Measurements from ENCODE around the gene KRT9. TPM values are rescaled to one million over a fixed set of nuclear protein-coding genes. Genes with fewer than 3 reads are reported as not detected.

The KRT9 gene
- total RNA-seq, 6 donors from 2014 or later, result not detected

DNA sequence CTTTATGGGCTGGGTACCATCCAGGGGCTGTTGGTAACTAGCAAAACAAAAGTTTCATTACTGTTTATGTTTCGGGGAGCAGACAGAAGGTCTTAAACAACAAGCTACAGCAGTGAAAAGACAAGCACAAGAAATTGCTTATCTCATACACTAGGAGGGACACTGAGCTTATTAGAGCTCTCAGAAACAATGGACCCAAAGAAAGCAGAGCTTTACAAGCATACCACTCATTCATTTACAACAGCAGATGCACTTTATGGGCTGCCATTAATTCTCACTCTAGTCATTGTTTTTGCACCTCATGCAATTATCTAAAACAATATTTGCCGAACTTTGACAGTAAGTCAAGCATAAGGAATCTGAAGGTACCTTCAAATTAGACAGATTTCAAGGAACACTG, 30.7 kb upstream of the KRT9 start:
- no peak for ATAC-seq (ENCODE audit: low FRiP score in 2 of 2)
- TF ChIP-seq EP300 (IDR thresholded peaks at IDR 0.05) (no peak), POLR2AphosphoS5 (IDR thresholded peaks at IDR 0.05) (no peak), POLR2A (IDR thresholded peaks at IDR 0.05) (no peak)
- TF ChIP-seq, protein P1, sequence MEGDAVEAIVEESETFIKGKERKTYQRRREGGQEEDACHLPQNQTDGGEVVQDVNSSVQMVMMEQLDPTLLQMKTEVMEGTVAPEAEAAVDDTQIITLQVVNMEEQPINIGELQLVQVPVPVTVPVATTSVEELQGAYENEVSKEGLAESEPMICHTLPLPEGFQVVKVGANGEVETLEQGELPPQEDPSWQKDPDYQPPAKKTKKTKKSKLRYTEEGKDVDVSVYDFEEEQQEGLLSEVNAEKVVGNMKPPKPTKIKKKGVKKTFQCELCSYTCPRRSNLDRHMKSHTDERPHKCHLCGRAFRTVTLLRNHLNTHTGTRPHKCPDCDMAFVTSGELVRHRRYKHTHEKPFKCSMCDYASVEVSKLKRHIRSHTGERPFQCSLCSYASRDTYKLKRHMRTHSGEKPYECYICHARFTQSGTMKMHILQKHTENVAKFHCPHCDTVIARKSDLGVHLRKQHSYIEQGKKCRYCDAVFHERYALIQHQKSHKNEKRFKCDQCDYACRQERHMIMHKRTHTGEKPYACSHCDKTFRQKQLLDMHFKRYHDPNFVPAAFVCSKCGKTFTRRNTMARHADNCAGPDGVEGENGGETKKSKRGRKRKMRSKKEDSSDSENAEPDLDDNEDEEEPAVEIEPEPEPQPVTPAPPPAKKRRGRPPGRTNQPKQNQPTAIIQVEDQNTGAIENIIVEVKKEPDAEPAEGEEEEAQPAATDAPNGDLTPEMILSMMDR (IDR thresholded peaks at IDR 0.05), result no peak
- H3K4me1 ChIP-seq, result no peaks in the 10 kb centered on the region
- no peaks in the 10 kb centered on the region for H3K36me3 ChIP-seq
- 81 to 87% methylated on average over 2 of the region's 2 CpGs for WGBS, 2 donors
- DNase-seq, result no peak
- no peak overlapping the region for H3K4me3 ChIP-seq
- no peak overlapping the region for H3K27ac ChIP-seq
- peaks cover 6 to 12% (median 7%) of the 10 kb centered on the region in 4 donors for H3K9me3 ChIP-seq
- H3K27me3 ChIP-seq, result no peaks in the 10 kb centered on the region

DNA sequence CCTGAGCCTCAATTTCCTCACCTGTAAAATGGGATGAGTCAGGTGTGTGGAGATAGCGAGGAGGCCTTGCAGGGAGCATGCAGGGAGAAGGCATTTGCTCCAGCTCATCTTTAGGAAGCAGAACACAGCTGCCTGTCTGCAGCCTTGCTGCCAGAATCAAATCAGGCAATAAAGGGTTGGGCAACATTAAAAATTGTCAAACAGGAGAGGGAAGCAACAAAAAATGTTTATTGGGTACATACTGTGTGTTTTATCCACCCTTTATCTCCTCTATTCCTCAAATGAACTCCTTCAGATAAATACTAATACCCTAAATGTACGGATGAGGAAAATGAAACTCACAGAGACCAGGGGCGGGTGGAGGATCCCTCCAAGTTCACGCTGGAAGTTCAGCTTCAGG, 28.5 kb upstream of the KRT9 start:
- TF ChIP-seq EP300 (IDR thresholded peaks at IDR 0.05), result no peak
- no peak for TF ChIP-seq POLR2AphosphoS5 (IDR thresholded peaks at IDR 0.05)
- TF ChIP-seq POLR2A (IDR thresholded peaks at IDR 0.05), result no peak
- TF ChIP-seq, protein P1 (IDR thresholded peaks at IDR 0.05), result no peak
- Histone ChIP-seq H3K27ac (no peak overlapping the region), H3K9me3 (no peaks in the 10 kb centered on the region), H3K4me3 (no peak overlapping the region), H3K4me1 (no peaks in the 10 kb centered on the region), H3K36me3 (no peaks in the 10 kb centered on the region), H3K27me3 (no peaks in the 10 kb centered on the region)
- no peak for ATAC-seq (ENCODE audit: low FRiP score in 2 of 2)
- DNase-seq, result no peak
- WGBS, 2 donors, result 60 to 67% methylated on average over 4 of the region's 4 CpGs

DNA sequence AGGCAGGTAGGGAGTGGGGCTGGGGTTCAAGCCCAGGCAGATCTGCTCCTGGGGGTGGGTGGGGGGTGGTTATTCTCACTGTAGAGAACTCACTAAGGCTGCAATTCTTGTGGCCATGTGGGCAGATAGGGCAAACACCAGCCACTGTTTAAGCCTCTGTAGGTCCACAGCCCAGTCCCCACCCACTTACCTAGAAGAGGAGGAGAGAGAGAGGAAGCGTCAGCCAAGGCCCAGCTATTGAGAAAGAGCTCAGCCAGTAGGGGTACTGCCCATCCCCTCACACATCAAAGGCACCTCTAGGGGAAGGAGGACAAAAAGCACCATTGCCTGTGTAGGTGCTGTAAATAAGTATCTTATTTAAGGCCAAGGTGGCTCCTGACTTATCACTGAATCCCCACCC, 27.8 kb upstream of the KRT9 start:
- Histone ChIP-seq H3K4me1 (no peaks in the 10 kb centered on the region), H3K36me3 (no peaks in the 10 kb centered on the region), H3K27ac (no peak overlapping the region), H3K27me3 (no peaks in the 10 kb centered on the region), H3K9me3 (no peaks in the 10 kb centered on the region), H3K4me3 (no peak overlapping the region)
- DNase-seq (no peak), ATAC-seq (ENCODE audit: low FRiP score in 2 of 2) (no peak)
- WGBS, 2 donors, result 25 to 80% methylated on average over 1 of the region's 1 CpG
- TF ChIP-seq EP300 (IDR thresholded peaks at IDR 0.05), result no peak
- TF ChIP-seq, protein P1 (IDR thresholded peaks at IDR 0.05), result no peak
- no peak for TF ChIP-seq POLR2A (IDR thresholded peaks at IDR 0.05)
- no peak for TF ChIP-seq POLR2AphosphoS5 (IDR thresholded peaks at IDR 0.05)

DNA sequence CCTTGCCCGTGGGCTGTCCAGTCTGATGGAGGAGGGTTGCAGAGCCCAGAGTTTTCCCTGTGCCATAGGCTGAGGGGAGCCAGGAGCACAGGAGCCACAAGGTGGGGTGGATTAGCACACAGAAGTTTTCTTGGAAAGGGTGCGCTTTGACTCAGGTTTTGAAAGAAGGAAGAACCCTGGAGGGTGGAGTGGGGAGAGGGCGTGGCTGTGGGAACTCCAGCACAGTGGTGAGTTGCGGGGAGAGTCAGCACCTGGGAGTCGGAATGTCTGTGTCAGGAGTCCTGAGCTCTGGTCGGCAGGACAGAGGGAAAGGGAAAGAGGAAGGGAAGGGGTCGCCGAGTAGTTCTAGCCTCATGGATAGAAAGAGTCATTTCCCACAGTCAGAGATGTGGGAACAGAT, 23.7 kb upstream of the KRT9 start:
- DNase-seq, result no peak
- no peaks in the 10 kb centered on the region for H3K9me3 ChIP-seq
- WGBS, 2 donors, result 68 to 77% methylated on average over 8 of the region's 8 CpGs
- H3K36me3 ChIP-seq, result no peaks in the 10 kb centered on the region
- H3K4me1 ChIP-seq, result no peaks in the 10 kb centered on the region
- H3K4me3 ChIP-seq, result no peak overlapping the region
- no peak for ATAC-seq (ENCODE audit: low FRiP score in 2 of 2)
- no peak overlapping the region for H3K27ac ChIP-seq
- TF ChIP-seq POLR2AphosphoS5 (IDR thresholded peaks at IDR 0.05), result no peak
- TF ChIP-seq EP300 (IDR thresholded peaks at IDR 0.05), result no peak
- TF ChIP-seq, protein P1 (IDR thresholded peaks at IDR 0.05), result no peak
- no peak for TF ChIP-seq POLR2A (IDR thresholded peaks at IDR 0.05)
- H3K27me3 ChIP-seq, result no peaks in the 10 kb centered on the region

DNA sequence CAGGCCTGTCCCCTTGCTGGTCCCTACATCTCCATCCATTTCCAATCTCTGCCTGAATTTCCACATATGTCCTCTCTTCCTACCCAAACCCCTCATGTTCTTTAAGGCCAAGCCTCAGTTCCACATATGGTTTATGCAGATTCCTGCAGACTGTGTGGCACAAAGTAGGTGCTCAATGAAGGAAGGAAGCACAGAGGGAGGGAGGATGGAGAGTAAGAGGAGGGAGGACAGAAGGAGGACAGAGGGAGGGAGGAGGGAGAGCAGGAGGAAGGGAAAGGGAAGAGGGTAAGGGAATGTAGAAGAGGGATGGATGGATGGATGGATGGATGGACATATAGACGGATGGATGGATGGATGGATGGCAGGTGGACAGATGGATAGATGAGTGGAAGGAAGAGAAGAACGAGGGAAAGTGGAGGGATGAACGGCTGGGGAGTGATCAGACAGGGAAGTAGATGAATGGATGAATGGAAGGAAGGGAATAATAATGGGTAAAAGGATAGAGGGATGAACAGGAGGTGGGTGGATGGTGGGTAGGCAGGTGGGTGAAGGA, 22.6 kb upstream of the KRT9 start:
- no peaks in the 10 kb centered on the region for H3K9me3 ChIP-seq
- DNase-seq (no peak), ATAC-seq (ENCODE audit: low FRiP score in 2 of 2) (no peak)
- WGBS, 2 donors, result 54 to 83% methylated on average over 3 of the region's 3 CpGs
- no peak for TF ChIP-seq POLR2A (IDR thresholded peaks at IDR 0.05)
- TF ChIP-seq EP300 (IDR thresholded peaks at IDR 0.05), result no peak
- TF ChIP-seq POLR2AphosphoS5 (IDR thresholded peaks at IDR 0.05), result no peak
- TF ChIP-seq, protein P1 (IDR thresholded peaks at IDR 0.05), result no peak
- H3K27me3 ChIP-seq, result no peaks in the 10 kb centered on the region
- no peak overlapping the region for H3K27ac ChIP-seq
- no peaks in the 10 kb centered on the region for H3K36me3 ChIP-seq
- no peaks in the 10 kb centered on the region for H3K4me1 ChIP-seq
- H3K4me3 ChIP-seq, result no peak overlapping the region

Measured in upper lobe of left lung (tissue), 6 donors.